Measurements from ENCODE around the gene ANKS1B. TPM values are rescaled to one million over a fixed set of nuclear protein-coding genes. Genes with fewer than 3 reads are reported as not detected.
"Not testable (repeated sequence)": the region's sequence is repeated elsewhere in the genome, so short reads cannot be mapped to it uniquely, and the experiment has no call there.

ANKS1B gene
- total and polyA plus RNA-seq, 11 donors = 0.62 to 5.8 (median 1.8) TPM

- Histone ChIP-seq H3K27ac (no peak overlapping the region), H3K4me1 (no peaks in the 10 kb centered on the region), H3K36me3 (no peaks in the 10 kb centered on the region), H3K27me3 (no peaks in the 10 kb centered on the region), H3K9me3 (peaks cover 0 to 11% (median 0%) of the 10 kb centered on the region in 12 donors), H3K4me3 (no peak overlapping the region)
- DNase-seq = no peak
- ATAC-seq = no peak
- no peak for TF ChIP-seq POLR2A (IDR thresholded peaks at IDR 0.05)
- TF ChIP-seq, protein P1, sequence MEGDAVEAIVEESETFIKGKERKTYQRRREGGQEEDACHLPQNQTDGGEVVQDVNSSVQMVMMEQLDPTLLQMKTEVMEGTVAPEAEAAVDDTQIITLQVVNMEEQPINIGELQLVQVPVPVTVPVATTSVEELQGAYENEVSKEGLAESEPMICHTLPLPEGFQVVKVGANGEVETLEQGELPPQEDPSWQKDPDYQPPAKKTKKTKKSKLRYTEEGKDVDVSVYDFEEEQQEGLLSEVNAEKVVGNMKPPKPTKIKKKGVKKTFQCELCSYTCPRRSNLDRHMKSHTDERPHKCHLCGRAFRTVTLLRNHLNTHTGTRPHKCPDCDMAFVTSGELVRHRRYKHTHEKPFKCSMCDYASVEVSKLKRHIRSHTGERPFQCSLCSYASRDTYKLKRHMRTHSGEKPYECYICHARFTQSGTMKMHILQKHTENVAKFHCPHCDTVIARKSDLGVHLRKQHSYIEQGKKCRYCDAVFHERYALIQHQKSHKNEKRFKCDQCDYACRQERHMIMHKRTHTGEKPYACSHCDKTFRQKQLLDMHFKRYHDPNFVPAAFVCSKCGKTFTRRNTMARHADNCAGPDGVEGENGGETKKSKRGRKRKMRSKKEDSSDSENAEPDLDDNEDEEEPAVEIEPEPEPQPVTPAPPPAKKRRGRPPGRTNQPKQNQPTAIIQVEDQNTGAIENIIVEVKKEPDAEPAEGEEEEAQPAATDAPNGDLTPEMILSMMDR (IDR thresholded peaks at IDR 0.05) = no peak
- 77 to 81% (median 77%) methylated on average over 4 of the region's 4 CpGs for WGBS, 4 donors
- intact Hi-C loops (cut with DNase I) = loop anchor here in 9 of 10 donors (5.0 to 10.0 kb wide), 9 partner anchors 133 to 730 kb away; no protein-coding TSS in a partner anchor
These were observed 942.5 kb downstream of the ANKS1B start for GRCh38 chr12:99042226-99042625.

- H3K27me3 ChIP-seq = no peaks in the 10 kb centered on the region
- 88 to 90% (median 88%) methylated on average over 9 of the region's 9 CpGs for WGBS, 4 donors
- no peaks in the 10 kb centered on the region for H3K36me3 ChIP-seq
- intact Hi-C loops (cut with DNase I) = loop anchor here in 9 of 10 donors (5.0 to 10.0 kb wide), 9 partner anchors 135 to 733 kb away; no protein-coding TSS in a partner anchor
- H3K27ac ChIP-seq = no peak overlapping the region
- H3K4me3 ChIP-seq = no peak overlapping the region
- no peaks in the 10 kb centered on the region for H3K9me3 ChIP-seq
- TF ChIP-seq, protein P1 (IDR thresholded peaks at IDR 0.05) = no peak
- TF ChIP-seq POLR2A (IDR thresholded peaks at IDR 0.05) = no peak
- ATAC-seq (no peak), DNase-seq (no peak)
- H3K4me1 ChIP-seq = no peaks in the 10 kb centered on the region
These were observed 945.2 kb downstream of the ANKS1B start for GRCh38 chr12:99039367-99040120.

- Histone ChIP-seq H3K4me3 (no peak overlapping the region), H3K36me3 (no peaks in the 10 kb centered on the region), H3K27ac (no peak overlapping the region), H3K9me3 (peaks cover 0 to 10% (median 0%) of the 10 kb centered on the region in 12 donors), H3K4me1 (no peaks in the 10 kb centered on the region), H3K27me3 (no peaks in the 10 kb centered on the region)
- no peak for DNase-seq
- intact Hi-C loops (cut with DNase I) = no loop called here
- no peak for TF ChIP-seq POLR2A (IDR thresholded peaks at IDR 0.05)
- TF ChIP-seq, protein P1 (IDR thresholded peaks at IDR 0.05) = no peak
- ATAC-seq = no peak
These were observed 948.2 kb downstream of the ANKS1B start for GRCh38 chr12:99036566-99036965.

- no peaks in the 10 kb centered on the region for H3K4me1 ChIP-seq
- H3K36me3 ChIP-seq = no peaks in the 10 kb centered on the region
- H3K4me3 ChIP-seq = no peak overlapping the region
- H3K27me3 ChIP-seq = no peaks in the 10 kb centered on the region
- ATAC-seq = no peak
- H3K9me3 ChIP-seq = peaks cover 0 to 10% (median 0%) of the 10 kb centered on the region in 12 donors
- WGBS, 4 donors = 32 to 48% (median 42%) methylated on average over 5 of the region's 5 CpGs
- H3K27ac ChIP-seq = no peak overlapping the region
- no peak for TF ChIP-seq POLR2A (IDR thresholded peaks at IDR 0.05)
- TF ChIP-seq, protein P1 (IDR thresholded peaks at IDR 0.05) = no peak
- intact Hi-C loops (cut with DNase I) = no loop called here
- no peak for DNase-seq
These were observed 948.9 kb downstream of the ANKS1B start for GRCh38 chr12:99035803-99036202.

GRCh38 chr12:99034201-99034600 is 950.5 kb downstream of the ANKS1B start:
- H3K4me1 ChIP-seq; H3K9me3 ChIP-seq; H3K4me3 ChIP-seq; DNase-seq; H3K36me3 ChIP-seq; H3K27ac ChIP-seq; H3K27me3 ChIP-seq; intact Hi-C loops (cut with DNase I); ATAC-seq: not testable (repeated sequence)
- 91 to 94% (median 93%) methylated on average over 4 of the region's 4 CpGs for WGBS, 4 donors
